Stimulated activated CD4-positive, alpha-beta T cell treated with anti-CD3 and anti-CD28 coated beads, TNF-alpha, amount 100 ng/mL, for 24 hours (primary cell): ENCODE results near the gene MARK2.
"Not testable (repeated sequence)": the region's sequence is repeated elsewhere in the genome, so short reads cannot be mapped to it uniquely, and the experiment has no call there.

Source experiments
- DNase-seq, 3 experiments: peaks; one replicate each; pipeline ENCODE4 v3.0.0-alpha.2; 2020; ENCODE audit warnings: low read depth in 3 of 3

MARK2 gene

GRCh38 chr11:63838678-63839507, at the start of gene MARK2:
TSS of gene MARK2 (plus strand) at chr11:63839110. CDS start at chr11:63839507, 397 bp downstream.
- DNase-seq: peak; percentile 99 to 100 (median 100)

GRCh38 chr11:63791495-63792167, 47.3 kb upstream of the MARK2 start:
- no peak for DNase-seq

GRCh38 chr11:63793161-63793560, 45.7 kb upstream of the MARK2 start:
- no peak for DNase-seq

- no peak for DNase-seq
Measured at GRCh38 chr11:63795066-63795465, 43.8 kb upstream of the MARK2 start.

GRCh38 chr11:63800921-63801320, 38.0 kb upstream of the MARK2 start:
- no peak for DNase-seq

- DNase-seq: no peak
Measured at GRCh38 chr11:63802637-63803414, 36.1 kb upstream of the MARK2 start.

- DNase-seq: no peak
Measured at GRCh38 chr11:63804259-63804658, 34.7 kb upstream of the MARK2 start.

- no peak for DNase-seq
Measured at GRCh38 chr11:63805844-63806415, 33.0 kb upstream of the MARK2 start.

GRCh38 chr11:63810383-63810782, 28.5 kb upstream of the MARK2 start:
- DNase-seq: not testable (repeated sequence)

GRCh38 chr11:63811522-63811921, 27.4 kb upstream of the MARK2 start:
- DNase-seq: no peak

- DNase-seq: peak; percentile 36 to 76 (median 51)
Measured at GRCh38 chr11:63813035-63813562, 25.8 kb upstream of the MARK2 start, which contains the start of gene SPINDOC. TSS of gene SPINDOC (plus strand) at chr11:63813456. CDS start at chr11:63813687, 231 bp downstream.

GRCh38 chr11:63813563-63814382, 25.1 kb upstream of the MARK2 start:
- DNase-seq: peak in 1 of 3 experiments; percentile 47

GRCh38 chr11:63814383-63814736, 24.6 kb upstream of the MARK2 start:
- no peak for DNase-seq

- DNase-seq: no peak
Measured at GRCh38 chr11:63816166-63816565, 22.7 kb upstream of the MARK2 start.

GRCh38 chr11:63816732-63817131, 22.2 kb upstream of the MARK2 start:
- DNase-seq: no peak

- DNase-seq: no peak
Measured at GRCh38 chr11:63817758-63818498, 21.0 kb upstream of the MARK2 start.

- no peak for DNase-seq
Measured at GRCh38 chr11:63818609-63819008, 20.3 kb upstream of the MARK2 start.

- no peak for DNase-seq
Measured at GRCh38 chr11:63821411-63821810, 17.5 kb upstream of the MARK2 start.

- no peak for DNase-seq
Measured at GRCh38 chr11:63826471-63827190, 12.3 kb upstream of the MARK2 start.
